ENCODE data around the gene ZSCAN31. TPM values are rescaled to one million over a fixed set of nuclear protein-coding genes. Genes with fewer than 3 reads are reported as not detected.
A peak's percentile ranks its signal among the peaks of the same experiment; 100 is the strongest.

The ZSCAN31 gene
- total RNA-seq, 3 donors from 2014 or later, result 4.6 to 19.3 (median 17.4) TPM

DNA sequence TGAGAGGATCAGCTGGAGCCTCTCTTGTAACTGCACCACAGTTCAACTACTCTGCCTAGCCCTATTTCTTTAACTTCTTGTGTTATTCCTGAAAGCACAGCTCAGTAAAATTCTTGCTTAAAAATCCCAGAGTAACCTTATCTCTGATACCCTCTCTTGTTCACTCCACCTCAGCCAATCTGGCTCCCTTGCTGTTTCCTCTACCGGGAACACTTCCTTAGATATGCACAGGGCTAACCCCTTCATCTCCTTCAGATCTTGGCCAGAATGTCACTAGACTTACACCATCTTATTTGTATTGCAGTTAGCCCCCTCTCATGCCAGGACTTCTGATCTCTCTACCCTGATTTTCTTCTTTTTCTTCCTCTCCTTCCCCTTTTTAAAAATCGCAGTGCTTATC lies 11.2 kb upstream of the ZSCAN31 start:
- Histone ChIP-seq H3K36me3 (no peaks in the 10 kb centered on the region), H3K4me3 (no peak overlapping the region), H3K27ac (no peak overlapping the region), H3K4me1 (peaks cover 0 to 4% of the 10 kb centered on the region in 2 donors), H3K9me3 (no peaks in the 10 kb centered on the region), H3K27me3 (no peaks in the 10 kb centered on the region)
- intact Hi-C loops (cut with DNase I; ENCODE audit: low total_unique reads), result no loop called here
- no peak for DNase-seq (ENCODE audit: low spot score in 2 of 2)
- TF ChIP-seq, protein P1, sequence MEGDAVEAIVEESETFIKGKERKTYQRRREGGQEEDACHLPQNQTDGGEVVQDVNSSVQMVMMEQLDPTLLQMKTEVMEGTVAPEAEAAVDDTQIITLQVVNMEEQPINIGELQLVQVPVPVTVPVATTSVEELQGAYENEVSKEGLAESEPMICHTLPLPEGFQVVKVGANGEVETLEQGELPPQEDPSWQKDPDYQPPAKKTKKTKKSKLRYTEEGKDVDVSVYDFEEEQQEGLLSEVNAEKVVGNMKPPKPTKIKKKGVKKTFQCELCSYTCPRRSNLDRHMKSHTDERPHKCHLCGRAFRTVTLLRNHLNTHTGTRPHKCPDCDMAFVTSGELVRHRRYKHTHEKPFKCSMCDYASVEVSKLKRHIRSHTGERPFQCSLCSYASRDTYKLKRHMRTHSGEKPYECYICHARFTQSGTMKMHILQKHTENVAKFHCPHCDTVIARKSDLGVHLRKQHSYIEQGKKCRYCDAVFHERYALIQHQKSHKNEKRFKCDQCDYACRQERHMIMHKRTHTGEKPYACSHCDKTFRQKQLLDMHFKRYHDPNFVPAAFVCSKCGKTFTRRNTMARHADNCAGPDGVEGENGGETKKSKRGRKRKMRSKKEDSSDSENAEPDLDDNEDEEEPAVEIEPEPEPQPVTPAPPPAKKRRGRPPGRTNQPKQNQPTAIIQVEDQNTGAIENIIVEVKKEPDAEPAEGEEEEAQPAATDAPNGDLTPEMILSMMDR (IDR thresholded peaks at IDR 0.05), result no peak
- TF ChIP-seq POLR2AphosphoS5 (IDR thresholded peaks at IDR 0.05) (no peak), POLR2A (IDR thresholded peaks at IDR 0.05) (no peak)

DNA sequence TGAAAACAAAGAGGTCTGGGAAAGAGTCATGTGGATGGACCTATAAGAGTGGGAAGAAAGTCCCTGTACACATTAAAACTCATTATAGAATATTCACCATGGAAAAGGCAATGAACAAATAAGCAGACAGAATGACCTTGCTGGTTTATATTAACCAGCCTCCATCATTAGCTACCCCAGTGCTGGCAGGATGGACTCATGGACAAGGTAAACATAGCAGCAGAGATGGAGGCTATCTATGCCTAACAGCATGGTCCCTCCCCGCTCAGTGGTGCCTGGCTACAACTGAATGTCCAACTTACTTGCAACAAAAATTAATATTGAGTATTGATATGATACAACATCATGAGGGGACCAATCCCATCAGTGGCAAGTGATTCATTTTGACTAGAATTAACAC lies 9.3 kb upstream of the ZSCAN31 start:
- DNase-seq (ENCODE audit: low spot score in 2 of 2), result no peak
- no peaks in the 10 kb centered on the region for H3K4me1 ChIP-seq
- no peak overlapping the region for H3K27ac ChIP-seq
- H3K27me3 ChIP-seq, result no peaks in the 10 kb centered on the region
- H3K36me3 ChIP-seq, result no peaks in the 10 kb centered on the region
- TF ChIP-seq, protein P1 (IDR thresholded peaks at IDR 0.05), result no peak
- TF ChIP-seq POLR2AphosphoS5 (IDR thresholded peaks at IDR 0.05) (no peak), POLR2A (IDR thresholded peaks at IDR 0.05) (no peak)
- H3K4me3 ChIP-seq, result no peak overlapping the region
- intact Hi-C loops (cut with DNase I; ENCODE audit: low total_unique reads), result no loop called here
- H3K9me3 ChIP-seq, result no peaks in the 10 kb centered on the region

DNA sequence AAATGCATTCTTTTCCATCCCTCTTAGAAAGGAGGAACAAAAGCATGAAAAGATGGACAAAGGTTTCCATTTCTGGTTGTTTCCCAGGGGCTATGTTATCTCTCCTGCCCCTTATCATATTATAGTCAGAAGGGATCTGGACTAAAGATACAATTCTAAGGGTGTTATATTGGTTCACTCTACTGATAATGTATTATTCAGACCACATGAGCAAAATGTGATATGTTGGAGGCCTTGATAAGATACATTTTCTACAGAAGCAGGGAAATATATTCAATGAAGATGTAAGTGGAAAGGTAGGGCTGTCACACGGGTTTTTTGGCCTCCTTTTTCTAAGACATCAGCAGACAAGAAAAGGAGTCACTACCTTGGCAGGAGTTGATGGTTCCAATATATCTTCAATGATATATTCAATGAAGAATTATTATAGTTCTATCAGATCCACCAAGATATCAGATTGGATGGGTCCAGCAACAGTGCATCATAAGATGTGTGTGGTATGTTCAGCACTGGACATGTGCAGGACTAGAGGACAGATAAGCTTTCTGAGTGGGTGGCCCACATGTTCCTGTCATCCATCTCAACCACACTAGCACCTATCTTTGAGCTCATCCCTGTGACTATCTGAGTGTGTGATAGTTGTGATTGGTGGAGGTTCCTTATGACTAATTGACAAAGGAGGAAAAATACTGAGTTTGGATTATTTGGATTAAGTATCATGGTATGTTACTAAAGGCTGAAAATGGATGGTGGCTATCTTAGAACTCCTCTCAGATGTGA lies 8.1 kb upstream of the ZSCAN31 start:
- TF ChIP-seq, protein P1 (IDR thresholded peaks at IDR 0.05), result no peak
- TF ChIP-seq POLR2A (IDR thresholded peaks at IDR 0.05), result no peak
- no peak for TF ChIP-seq POLR2AphosphoS5 (IDR thresholded peaks at IDR 0.05)
- Histone ChIP-seq H3K27ac (no peak overlapping the region), H3K36me3 (no peaks in the 10 kb centered on the region), H3K4me3 (no peak overlapping the region), H3K4me1 (no peaks in the 10 kb centered on the region), H3K9me3 (no peaks in the 10 kb centered on the region), H3K27me3 (no peaks in the 10 kb centered on the region)
- no peak for DNase-seq (ENCODE audit: low spot score in 2 of 2)
- intact Hi-C loops (cut with DNase I; ENCODE audit: low total_unique reads), result no loop called here

DNA sequence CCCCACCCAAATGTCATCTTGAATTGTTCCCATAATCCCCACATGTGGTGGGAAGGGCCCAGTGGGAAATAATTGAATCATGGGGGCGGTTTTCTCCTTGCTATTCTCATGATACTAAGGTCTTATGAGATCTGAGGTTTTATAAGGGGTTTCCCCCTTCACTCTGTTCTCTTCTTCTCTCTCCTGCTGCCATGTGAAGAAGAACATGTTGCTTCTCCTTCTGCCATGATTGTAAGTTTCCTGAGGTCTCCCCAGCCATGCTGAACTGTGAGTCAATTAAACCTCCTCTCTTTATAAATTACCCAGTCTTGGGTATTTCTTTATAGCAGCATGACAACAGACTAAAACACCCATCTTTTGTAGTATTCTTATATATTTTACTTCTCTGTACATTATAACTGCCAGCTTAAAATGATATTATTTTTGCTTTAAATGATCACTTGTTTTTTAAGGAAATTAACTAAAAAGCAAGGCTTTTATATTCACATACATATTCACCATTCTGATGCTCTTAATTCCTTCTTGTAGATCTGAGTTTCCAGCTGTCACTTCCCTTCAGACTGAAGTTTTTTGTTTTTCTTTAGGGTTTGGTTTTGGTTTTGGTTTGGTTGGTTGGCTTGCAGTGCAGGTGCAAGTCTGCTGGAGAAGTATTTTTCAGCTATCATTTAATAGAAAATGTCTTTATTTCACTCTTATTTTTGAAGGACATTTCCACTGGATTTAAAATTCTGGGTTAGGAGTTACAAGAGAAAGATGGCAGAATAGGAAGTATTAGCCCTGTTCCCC lies 4.6 kb upstream of the ZSCAN31 start:
- no peak overlapping the region for H3K27ac ChIP-seq
- H3K4me3 ChIP-seq, result no peak overlapping the region

DNA sequence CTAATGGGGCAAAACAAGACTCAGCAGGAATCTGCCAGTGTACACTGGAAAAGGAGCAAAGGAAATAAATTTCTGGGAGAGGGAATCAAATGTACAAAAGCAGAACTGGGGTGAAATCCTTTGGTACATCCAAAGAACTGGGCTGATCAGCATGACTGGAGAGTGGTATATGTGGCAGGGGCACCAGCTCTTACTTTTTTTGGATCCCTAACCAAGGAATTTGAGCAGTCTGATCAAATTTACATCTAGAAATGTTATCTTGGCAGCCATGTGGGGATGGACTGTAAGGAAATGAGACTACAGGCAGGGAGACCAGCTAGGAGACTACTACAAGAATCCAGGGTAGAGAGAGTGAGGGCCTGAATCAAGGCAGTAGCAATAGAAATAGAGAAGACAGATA lies 1.2 kb upstream of the ZSCAN31 start:
- intact Hi-C loops (cut with DNase I; ENCODE audit: low total_unique reads), result no loop called here
- Histone ChIP-seq H3K27me3 (no peaks in the 10 kb centered on the region), H3K27ac (peak overlapping the region; percentile 97 to 99)

More for the DNA sequence above, 4.6 kb upstream of the ZSCAN31 start:
- intact Hi-C loops (cut with DNase I; ENCODE audit: low total_unique reads), result no loop called here
- no peak for DNase-seq (ENCODE audit: low spot score in 2 of 2)
- no peaks in the 10 kb centered on the region for H3K27me3 ChIP-seq
- TF ChIP-seq POLR2A (IDR thresholded peaks at IDR 0.05), result no peak
- no peaks in the 10 kb centered on the region for H3K9me3 ChIP-seq
- no peaks in the 10 kb centered on the region for H3K36me3 ChIP-seq
- peaks cover 0 to 5% of the 10 kb centered on the region in 2 donors for H3K4me1 ChIP-seq

More for the DNA sequence above, 1.2 kb upstream of the ZSCAN31 start:
- TF ChIP-seq, protein P1 (IDR thresholded peaks at IDR 0.05), result no peak
- TF ChIP-seq POLR2AphosphoS5 (IDR thresholded peaks at IDR 0.05) (no peak), POLR2A (IDR thresholded peaks at IDR 0.05) (no peak)
- Histone ChIP-seq H3K36me3 (no peaks in the 10 kb centered on the region), H3K4me3 (peak overlapping the region in 2 of 3 donors; percentile 75 to 80), H3K4me1 (peaks cover 0 to 5% of the 10 kb centered on the region in 2 donors), H3K9me3 (no peaks in the 10 kb centered on the region)
- DNase-seq (ENCODE audit: low spot score in 2 of 2), result no peak

Measured in breast epithelium (tissue), 4 donors.